Neural cell (in vitro differentiated cells): ENCODE results near the gene PDHX.

Experiments
- CTCF ChIP-seq: fragments of 450-650 bp; IDR thresholded peaks from 2 replicates; pipeline ENCODE4 v1.5.1; 2014; ENCODE audit warnings: antibody characterized with exemption, mild to moderate bottlenecking, moderate library complexity; ENCODE audit not compliant: poor library complexity, severe bottlenecking
- EP300 ChIP-seq: fragments of 450-650 bp; conservative IDR thresholded peaks from 2 replicates; pipeline ENCODE4 v1.6.1; 2014; ENCODE audit warnings: antibody characterized with exemption, mild to moderate bottlenecking, moderate library complexity; ENCODE audit not compliant: poor library complexity, severe bottlenecking
- POLR2AphosphoS5 ChIP-seq: IDR thresholded peaks from 2 replicates; pipeline ENCODE4 v1.6.1; 2012
- REST ChIP-seq: IDR thresholded peaks from 2 replicates; pipeline ENCODE4 v1.6.1; 2012; ENCODE audit warnings: borderline replicate concordance
- SMC3 ChIP-seq: fragments of 450-650 bp; conservative IDR thresholded peaks from 2 replicates; pipeline ENCODE4 v1.6.1; 2014; ENCODE audit warnings: antibody characterized with exemption, mild to moderate bottlenecking, moderate library complexity; ENCODE audit not compliant: poor library complexity

DNA sequence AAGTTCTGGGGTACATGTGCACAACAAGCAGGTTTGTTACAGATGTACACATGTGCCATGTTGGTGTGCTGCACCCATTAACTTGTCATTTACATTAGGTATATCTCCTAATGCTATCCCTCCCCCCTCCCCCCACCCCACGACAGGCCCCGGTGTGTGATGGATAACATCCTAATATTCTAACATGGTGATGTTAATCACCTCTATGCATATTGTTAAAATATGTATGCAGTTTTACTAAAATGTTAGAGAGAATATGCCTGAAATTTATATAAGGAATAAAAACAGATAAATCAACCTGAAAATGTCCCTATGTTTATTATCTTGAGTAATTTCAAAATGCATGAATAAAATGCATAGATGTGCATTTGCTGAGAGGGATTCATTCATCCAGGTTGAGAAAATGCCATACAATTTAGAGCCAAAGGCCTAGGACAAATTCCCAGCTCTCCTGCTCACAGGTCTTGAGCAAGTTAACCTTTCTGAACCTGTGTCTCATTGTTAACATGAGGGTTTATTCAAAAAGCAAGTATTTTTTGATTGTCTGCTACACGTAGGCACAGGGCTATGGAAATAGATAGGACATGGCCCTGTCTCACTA is 38.9 kb upstream of the PDHX start:
- TF ChIP-seq CTCF, result no peak
- TF ChIP-seq POLR2AphosphoS5, result no peak
- TF ChIP-seq EP300, result no peak
- TF ChIP-seq SMC3, result no peak
- no peak for TF ChIP-seq REST
